Body of pancreas (tissue), 4 donors: ENCODE measurements around the gene CCDC60. TPM values are rescaled to one million over a fixed set of nuclear protein-coding genes. Genes with fewer than 3 reads are reported as not detected.
A peak's percentile ranks its signal among the peaks of the same experiment; 100 is the strongest.

Experiments used
- ATAC-seq: fragments of 150-250 bp; one replicate; pipeline ENCODE4 v1.9.1; 2016
- DNase-seq, 4 donors: peaks; one replicate each; pipeline ENCODE4 v3.0.0-alpha.2; 2019
- H3K27ac ChIP-seq, 4 donors: fragments of 200-600 bp; sonication (generic); 1 replicate in 3 of 4; 2 replicates in 1 of 4; pipeline versions ENCODE4 v1.5.1 to v1.6.1; 2016 to 2019; ENCODE audit warnings: mild to moderate bottlenecking in 1 of 4, mixed read lengths in 1 of 4, moderate library complexity in 1 of 4
- H3K27me3 ChIP-seq, 2 donors: fragments of 200-600 bp; sonication (generic); one replicate each; pipeline ENCODE4 v1.6.0; 2016; ENCODE audit warnings: mild to moderate bottlenecking in 1 of 2
- H3K36me3 ChIP-seq, 2 donors: fragments of 200-600 bp; sonication (generic); replicated peaks in 1 of 2; 2 replicates each; pipeline ENCODE4 v1.5.1; 2016; ENCODE audit warnings: low read depth in 2 of 2; ENCODE audit not compliant: insufficient read depth in 1 of 2
- H3K4me1 ChIP-seq: fragments of 200-600 bp; sonication (generic); one replicate; pipeline ENCODE4 v1.6.0; 2016
- H3K4me3 ChIP-seq, 2 donors: fragments of 200-600 bp; sonication (generic); 1 replicate in 1 of 2; 2 replicates in 1 of 2; pipeline ENCODE4 v1.5.1; 2016 to 2019
- H3K9me3 ChIP-seq, 3 donors: fragments of 200-600 bp; sonication (generic); 1 replicate in 2 of 3; 2 replicates in 1 of 3; pipeline ENCODE4 v1.5.1; 2016
- POLR2A ChIP-seq, 3 donors: fragments of 450-650 bp; IDR thresholded peaks; one replicate each; pipeline ENCODE4 v1.6.1; 2016; ENCODE audit warnings: antibody characterized with exemption in 3 of 3, mild to moderate bottlenecking in 2 of 3
- WGBS, 2 donors: methylation state at CpG; one replicate each; pipeline ENCODE4 v1.1.5; 2017; 5-methylcytosine and 5-hydroxymethylcytosine counted together
- intact Hi-C: fragments of 100-400 bp; cut with DNase I; formaldehyde crosslinking; loops from one replicate; pipeline ENCODE4 v1.15.1; 2023
- total RNA-seq, 2 donors: library from RNA; depleted of rRNA; stranded (reverse); fragments of >200 nt; gene quantifications; one replicate each; pipeline ENCODE4 v1.1.0, GENCODE V29; 2016
- TF ChIP-seq, protein P1 (sequence below), 7 experiments: fragments of 450-650 bp in 4 of 7; fragments of 200-600 bp in 3 of 7; sonication (generic) in 3 of 7; IDR thresholded peaks; one replicate each; pipeline ENCODE4 v1.5.1; 2016 to 2019; ENCODE audit warnings: antibody characterized with exemption in 7 of 7

Gene CCDC60
- total RNA-seq, 2 donors from 2014 or later, result not detected

DNA sequence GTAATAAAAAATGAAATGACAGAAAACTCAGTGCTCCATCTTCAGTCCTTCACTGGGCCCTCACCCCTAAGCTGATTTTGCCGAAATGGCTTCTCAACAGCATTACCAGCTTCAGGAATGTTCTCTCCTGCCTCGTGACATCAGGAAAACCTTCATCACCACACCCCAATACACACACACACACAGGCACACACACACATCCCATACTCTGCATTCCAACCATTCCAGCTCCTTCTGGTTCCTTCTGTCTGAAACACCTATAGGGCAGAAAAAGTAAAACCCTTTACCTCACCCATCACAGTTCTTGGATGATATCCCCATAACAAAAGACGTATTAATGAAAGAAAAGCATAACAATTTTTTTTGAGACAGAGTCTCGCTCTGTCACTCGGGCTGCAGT, 75.9 kb downstream of the CCDC60 start:
- TF ChIP-seq, protein P1, sequence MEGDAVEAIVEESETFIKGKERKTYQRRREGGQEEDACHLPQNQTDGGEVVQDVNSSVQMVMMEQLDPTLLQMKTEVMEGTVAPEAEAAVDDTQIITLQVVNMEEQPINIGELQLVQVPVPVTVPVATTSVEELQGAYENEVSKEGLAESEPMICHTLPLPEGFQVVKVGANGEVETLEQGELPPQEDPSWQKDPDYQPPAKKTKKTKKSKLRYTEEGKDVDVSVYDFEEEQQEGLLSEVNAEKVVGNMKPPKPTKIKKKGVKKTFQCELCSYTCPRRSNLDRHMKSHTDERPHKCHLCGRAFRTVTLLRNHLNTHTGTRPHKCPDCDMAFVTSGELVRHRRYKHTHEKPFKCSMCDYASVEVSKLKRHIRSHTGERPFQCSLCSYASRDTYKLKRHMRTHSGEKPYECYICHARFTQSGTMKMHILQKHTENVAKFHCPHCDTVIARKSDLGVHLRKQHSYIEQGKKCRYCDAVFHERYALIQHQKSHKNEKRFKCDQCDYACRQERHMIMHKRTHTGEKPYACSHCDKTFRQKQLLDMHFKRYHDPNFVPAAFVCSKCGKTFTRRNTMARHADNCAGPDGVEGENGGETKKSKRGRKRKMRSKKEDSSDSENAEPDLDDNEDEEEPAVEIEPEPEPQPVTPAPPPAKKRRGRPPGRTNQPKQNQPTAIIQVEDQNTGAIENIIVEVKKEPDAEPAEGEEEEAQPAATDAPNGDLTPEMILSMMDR (IDR thresholded peaks at IDR 0.05), result no peak
- no peak for TF ChIP-seq POLR2A (IDR thresholded peaks at IDR 0.05)
- Histone ChIP-seq H3K27ac (no peak overlapping the region), H3K27me3 (no peaks in the 10 kb centered on the region), H3K36me3 (no peaks in the 10 kb centered on the region), H3K4me1 (no peaks in the 10 kb centered on the region), H3K9me3 (no peaks in the 10 kb centered on the region), H3K4me3 (no peak overlapping the region)
- ATAC-seq (no peak), DNase-seq (no peak)
- intact Hi-C loops, result loop anchor here (10.0 kb wide), 1 partner anchor 296 kb away; no protein-coding TSS in a partner anchor
- 51 to 55% methylated on average over 5 of the region's 5 CpGs for WGBS, 2 donors

DNA sequence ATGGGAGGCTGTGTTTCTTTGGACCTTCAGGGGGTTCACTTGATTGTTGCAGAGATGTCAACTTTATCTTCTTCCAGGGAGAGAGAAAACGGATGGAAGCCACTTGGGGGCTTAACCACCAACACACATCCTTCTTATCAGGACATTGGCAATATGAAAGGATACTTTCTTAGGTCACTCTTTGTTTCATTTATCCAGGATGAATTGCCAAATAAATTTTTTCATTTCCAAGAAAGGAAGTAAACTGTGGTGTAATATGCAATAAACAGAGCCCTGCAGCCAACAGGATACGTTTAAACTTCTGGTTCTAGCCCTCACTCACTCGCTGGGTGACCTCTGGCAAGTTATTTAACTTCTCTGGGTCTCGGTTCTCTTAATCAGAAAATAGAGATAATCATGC, 77.8 kb downstream of the CCDC60 start:
- DNase-seq (no peak), ATAC-seq (no peak)
- intact Hi-C loops, result loop anchor here (10.0 kb wide), 1 partner anchor 298 kb away; no protein-coding TSS in a partner anchor
- no peaks in the 10 kb centered on the region for H3K4me1 ChIP-seq
- H3K27me3 ChIP-seq, result no peaks in the 10 kb centered on the region
- H3K36me3 ChIP-seq, result no peaks in the 10 kb centered on the region
- H3K9me3 ChIP-seq, result no peaks in the 10 kb centered on the region
- no peak overlapping the region for H3K4me3 ChIP-seq
- H3K27ac ChIP-seq, result no peak overlapping the region
- WGBS, 2 donors, result 34% methylated on average over 4 of the region's 4 CpGs
- no peak for TF ChIP-seq POLR2A (IDR thresholded peaks at IDR 0.05)
- TF ChIP-seq, protein P1 (IDR thresholded peaks at IDR 0.05), result no peak

DNA sequence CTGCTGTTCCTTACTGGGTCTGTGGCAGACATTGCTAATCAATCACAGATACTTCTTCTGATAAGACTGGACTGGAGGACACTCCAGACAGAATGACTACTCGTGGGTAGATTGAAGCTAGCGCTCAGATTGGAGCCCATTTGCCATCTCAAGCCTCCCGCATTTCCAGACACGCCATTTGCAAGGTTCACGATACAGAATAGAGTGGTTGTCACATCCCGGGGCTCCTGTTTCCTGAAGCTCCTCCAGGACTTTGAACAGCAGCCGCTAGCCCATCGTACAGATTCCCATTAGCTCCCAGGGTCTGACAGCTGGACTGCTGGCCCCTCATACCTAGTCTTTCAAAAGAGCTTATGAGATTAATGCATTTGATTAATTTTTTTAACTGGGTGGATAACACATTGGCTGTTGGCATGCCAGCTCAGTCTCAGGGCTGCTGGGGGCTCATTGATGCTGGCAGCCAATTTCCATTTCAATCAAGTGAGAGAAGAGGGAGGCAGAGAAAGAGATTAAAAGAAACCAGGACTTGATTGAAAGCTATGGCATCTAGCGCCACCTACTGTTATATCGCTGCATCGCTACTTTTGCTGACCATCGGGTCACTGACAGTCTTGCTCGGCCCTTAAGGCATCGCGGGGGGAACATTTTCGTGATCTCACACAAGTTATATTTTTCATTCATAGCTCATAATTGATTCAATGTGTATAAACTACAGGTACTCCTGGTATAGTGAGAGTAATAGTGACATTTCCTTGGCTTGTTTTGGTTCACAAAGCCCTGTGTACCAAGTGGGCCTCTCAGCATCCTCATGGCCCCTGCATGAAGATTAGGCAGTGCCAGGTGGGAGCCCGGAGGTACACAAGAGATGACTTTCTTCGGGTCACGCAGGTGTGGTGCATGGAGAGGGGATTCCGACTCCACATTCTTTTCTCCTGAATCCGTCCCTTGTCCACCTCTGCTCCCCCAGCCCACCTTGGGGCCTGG, 78.6 kb downstream of the CCDC60 start:
- ATAC-seq (peak; percentile 52), DNase-seq (peak; percentile 59 to 73 (median 65))
- no peaks in the 10 kb centered on the region for H3K27me3 ChIP-seq
- TF ChIP-seq, protein P1 (IDR thresholded peaks at IDR 0.05), result peak; percentile 32 to 85 (median 75)
- TF ChIP-seq POLR2A (IDR thresholded peaks at IDR 0.05), result no peak
- no peak overlapping the region for H3K27ac ChIP-seq
- 13 to 23% methylated on average over 13 to 21 of the region's 21 CpGs for WGBS, 2 donors
- no peak overlapping the region for H3K4me3 ChIP-seq
- no peaks in the 10 kb centered on the region for H3K9me3 ChIP-seq
- no peaks in the 10 kb centered on the region for H3K36me3 ChIP-seq
- intact Hi-C loops, result loop anchor here (10.0 kb wide), 1 partner anchor 298 kb away; no protein-coding TSS in a partner anchor
- no peaks in the 10 kb centered on the region for H3K4me1 ChIP-seq

DNA sequence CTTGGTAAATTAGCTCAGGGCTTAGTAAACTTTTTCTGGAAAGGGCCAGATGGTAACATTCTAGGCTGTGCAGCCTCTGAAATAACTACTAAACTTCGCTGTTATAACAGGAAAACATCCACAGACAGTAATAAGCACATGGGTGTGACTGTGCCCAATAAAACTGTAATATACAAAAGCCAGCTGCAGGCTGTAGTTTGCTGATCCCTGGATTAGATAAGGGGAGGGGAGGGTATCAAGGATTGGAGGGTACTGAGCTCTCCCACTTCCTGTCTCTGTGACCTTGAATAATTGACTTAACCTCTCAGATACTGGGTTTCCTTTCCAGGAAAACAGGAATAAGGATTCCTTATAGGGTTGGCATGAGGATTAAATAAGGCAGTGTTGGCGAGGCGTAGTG, 81.2 kb downstream of the CCDC60 start:
- Histone ChIP-seq H3K36me3 (no peaks in the 10 kb centered on the region), H3K4me3 (no peak overlapping the region), H3K9me3 (no peaks in the 10 kb centered on the region), H3K4me1 (no peaks in the 10 kb centered on the region), H3K27me3 (no peaks in the 10 kb centered on the region), H3K27ac (no peak overlapping the region)
- intact Hi-C loops, result loop anchor here (10.0 kb wide), 1 partner anchor 301 kb away; no protein-coding TSS in a partner anchor
- DNase-seq (no peak), ATAC-seq (no peak)
- TF ChIP-seq, protein P1 (IDR thresholded peaks at IDR 0.05), result no peak
- no peak for TF ChIP-seq POLR2A (IDR thresholded peaks at IDR 0.05)
- 48 to 66% methylated on average over 3 of the region's 3 CpGs for WGBS, 2 donors
